ENCODE measurements around the gene NTRK2.

- no peak for TF ChIP-seq CTCF (IDR thresholded peaks at IDR 0.05; ENCODE audit: borderline replicate concordance, extremely low read depth, low read length, poor library complexity, severe bottlenecking)
- TF ChIP-seq EZH2 (IDR thresholded peaks at IDR 0.05; ENCODE audit: borderline replicate concordance, low read depth, low read length, severe bottlenecking): no peak
Measured at GRCh38 chr9:84974258-84974657, 304.7 kb downstream of the NTRK2 start.
